Measurements from ENCODE around the gene ACAT2.
A peak's percentile ranks its signal among the peaks of the same experiment; 100 is the strongest.
"Not testable (repeated sequence)": the region's sequence is repeated elsewhere in the genome, so short reads cannot be mapped to it uniquely, and the experiment has no call there.

ACAT2 gene

DNA sequence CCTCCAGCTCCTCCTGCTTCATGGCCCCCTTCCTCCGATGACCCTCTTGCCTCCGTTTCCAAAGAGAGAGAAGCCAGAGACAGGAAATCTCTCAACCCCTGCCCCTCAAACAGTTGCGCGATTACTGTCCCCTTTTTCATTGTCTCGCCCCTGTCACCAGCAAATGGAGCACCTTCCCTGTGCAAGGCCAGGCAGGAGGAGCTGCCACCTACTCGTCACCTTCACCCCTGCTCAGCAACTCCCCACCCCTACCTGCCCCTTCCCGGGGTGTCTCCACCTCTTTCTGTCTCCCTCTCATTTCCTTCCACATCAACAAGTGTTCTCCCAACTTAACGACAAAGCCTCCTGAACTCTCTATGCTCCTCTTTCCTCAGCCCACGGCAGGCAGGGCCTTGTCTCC lies 51.9 kb downstream of the ACAT2 start:
- no peak for DNase-seq (ENCODE audit: low spot score)

DNA sequence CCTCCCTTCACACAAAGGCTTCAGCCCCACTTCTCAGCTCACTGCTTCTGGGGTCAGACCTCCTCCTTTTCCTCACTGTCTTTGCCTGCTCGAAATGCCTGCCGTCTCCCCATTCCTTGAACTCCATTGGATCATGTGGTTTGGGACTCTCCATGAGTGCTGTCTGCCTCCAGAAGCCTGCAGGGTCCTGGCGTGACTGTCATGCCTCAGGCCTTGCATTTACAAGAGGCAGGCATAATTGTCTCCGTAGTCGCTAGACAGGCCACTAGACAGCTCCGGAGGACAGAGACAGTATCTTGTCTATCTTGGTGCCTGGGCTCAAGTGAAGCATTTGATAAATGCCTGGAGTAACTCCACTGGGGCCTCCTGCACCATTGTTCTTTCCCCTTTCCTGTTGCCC lies 53.6 kb downstream of the ACAT2 start:
- DNase-seq (ENCODE audit: low spot score), result no peak

DNA sequence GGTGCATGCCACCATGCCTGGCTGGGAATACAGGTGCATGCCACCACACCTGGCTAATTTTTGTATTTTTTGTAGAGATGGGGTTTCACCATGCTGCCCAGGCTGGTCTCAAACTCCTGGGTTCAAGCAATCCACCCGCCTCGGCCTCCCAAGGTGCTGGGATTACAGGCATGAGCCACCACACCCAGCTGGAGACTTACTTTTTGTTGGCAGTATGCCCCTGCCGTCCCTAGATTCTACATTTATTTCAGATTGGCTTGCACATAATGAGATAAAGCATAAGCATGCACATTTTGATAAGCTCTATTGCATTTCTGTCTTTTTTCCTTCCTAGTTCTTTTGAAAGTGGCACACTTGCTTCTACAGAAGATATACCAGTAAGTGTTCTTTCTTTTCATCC lies 54.9 kb downstream of the ACAT2 start:
- DNase-seq (ENCODE audit: low spot score), result not testable (repeated sequence)

DNA sequence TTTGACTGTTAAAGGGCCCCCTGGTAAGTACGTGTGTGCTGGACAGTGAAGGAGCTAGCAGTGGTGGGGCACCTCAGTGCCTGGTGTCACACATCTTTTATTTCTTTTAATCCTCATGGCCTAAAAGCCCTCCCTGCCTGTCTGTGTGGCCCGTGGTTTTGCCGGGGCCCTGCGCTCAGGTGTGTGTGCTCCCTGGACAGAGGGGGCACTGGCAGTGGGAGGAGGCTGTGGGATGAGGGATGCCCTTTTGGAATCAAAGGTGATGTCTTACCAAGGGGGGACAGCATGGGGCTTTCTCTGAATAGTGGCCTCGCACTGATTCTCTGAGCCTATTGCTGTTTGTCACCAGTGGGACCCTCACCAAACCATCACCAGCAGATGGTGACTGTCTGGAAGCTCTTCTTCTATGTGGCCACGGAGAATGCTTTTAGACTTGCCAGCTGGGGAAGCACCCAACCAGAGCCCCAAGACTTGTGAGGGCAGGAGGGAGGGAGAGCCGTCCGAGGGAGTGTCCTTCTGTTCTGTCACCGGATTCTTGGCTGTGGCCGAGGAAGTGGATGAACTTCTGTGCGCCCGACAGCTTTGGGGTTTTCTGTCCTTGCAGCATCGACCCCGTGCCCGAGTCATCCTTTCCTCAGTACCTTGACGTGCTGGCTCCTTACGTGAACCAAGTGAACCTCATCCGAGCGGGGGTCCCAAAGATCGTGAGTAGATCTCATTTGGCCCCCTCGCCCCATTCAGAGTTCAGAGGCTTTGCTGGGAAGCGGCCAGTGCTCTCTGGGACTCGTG lies 56.3 kb downstream of the ACAT2 start:
- no peak for DNase-seq (ENCODE audit: low spot score)

DNA sequence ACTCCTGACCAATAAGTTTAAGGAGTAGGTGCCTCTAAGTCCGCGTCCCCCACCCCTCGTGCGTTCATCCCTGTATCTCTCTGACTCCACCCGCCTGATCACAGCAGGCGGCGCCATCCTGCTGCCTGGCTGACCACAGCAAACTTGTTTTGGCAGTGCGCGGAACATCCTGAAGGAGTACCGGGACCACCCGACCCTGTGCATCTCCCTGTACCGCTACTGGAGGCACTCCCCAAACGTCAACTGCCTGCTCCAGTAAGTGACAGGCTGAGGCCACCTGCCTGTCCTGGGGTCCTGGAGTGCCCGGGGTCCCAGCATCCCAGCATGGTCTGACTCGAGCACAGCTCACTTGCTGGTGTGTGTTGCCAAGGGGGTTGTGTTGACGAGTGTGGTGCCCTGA lies 57.3 kb downstream of the ACAT2 start:
- no peak for DNase-seq (ENCODE audit: low spot score)

DNA sequence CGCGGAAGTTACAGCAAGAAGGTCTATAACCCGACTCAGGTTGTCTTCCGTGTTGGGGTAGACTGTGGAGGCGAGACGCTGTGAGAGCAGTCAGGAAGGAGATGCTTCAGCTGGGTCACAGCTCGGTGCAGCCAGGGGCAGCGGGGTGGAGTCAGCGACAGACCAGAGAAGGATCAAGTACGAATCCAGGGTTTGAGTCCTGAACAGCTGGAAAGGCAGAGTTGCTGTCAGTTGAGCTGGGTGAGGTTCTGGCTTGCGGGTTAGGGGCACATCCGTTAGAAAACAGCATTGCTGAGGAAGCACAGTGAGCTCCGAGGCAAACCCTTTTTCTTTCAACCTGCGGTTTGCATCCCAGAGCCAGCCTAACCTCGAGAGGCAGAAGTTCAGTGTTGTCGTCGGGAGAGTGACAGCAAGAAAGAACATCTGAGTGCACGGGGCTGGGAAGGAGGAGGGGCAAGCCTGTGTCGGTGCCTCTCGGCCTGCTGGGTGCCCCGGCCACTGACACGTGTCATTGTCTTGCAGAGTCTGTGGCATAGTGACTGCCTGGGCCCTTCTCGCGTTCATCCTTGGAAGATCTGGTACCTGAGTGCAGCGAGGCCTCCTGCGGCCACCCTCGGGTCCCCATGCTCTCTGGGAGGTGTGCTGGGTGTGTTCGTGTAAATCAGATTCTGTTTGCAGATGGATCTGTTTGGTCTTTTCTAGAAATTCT lies 58.2 kb downstream of the ACAT2 start:
- peak; percentile 44 for DNase-seq (ENCODE audit: low spot score)

DNA sequence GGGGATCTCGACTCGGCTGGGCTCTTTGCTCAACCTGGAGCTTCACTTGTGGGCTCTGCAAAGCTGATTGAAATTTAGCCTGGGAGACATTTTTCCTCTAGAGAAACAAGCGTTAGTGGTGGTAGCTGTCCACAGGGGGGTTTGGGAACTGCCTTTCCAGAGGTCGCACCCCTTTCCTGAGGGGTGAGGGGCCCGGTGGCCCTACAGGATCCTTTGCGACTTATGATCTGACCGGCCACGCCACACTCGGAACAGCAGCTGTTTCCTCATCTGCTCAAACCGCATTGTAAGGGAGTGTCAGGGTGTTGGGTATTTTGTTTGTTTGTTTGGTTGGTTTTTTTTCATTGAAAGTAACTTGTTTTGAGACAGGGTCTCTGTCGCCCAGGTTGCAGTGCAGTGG lies 59.3 kb downstream of the ACAT2 start:
- no peak for DNase-seq (ENCODE audit: low spot score)

DNA sequence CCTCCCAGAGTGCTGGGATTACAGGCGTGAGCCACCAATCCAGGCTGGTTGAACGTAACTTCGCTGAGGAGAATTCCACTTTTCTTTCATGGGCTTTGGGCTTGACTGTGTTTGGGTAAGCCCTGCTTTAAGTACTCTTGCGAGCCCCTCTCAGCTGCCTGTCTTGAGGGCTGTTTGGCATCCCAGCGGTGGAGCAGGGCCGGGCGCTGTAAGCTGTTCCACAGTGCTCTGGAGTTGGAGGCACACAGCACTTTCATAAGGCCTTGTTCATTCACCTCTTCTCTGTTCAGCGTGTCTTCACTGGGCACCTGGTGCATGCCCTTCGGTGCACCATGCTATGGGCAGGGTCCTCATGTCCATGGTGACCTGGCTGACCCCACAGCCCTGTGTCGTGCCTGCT lies 59.9 kb downstream of the ACAT2 start:
- no peak for DNase-seq (ENCODE audit: low spot score)

DNA sequence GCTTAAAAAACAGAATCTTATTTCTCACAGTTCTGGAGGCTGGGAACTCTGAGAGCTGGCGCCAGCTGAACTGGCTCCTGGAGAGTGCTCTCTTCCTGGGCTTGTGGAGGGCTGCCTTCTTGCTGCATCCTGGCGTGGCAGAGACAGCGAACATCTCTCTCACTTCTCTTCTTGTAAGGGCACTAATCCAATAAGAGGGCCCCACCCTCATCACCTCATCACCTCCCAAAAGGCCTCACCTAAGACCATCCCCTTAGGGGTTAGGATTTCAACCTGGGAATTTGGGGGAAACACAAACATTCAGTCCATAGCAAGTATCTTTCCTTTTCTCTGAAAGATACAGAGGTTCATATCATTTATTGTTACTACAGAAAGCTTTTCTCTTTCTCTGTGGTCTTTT lies 62.1 kb downstream of the ACAT2 start:
- DNase-seq (ENCODE audit: low spot score), result no peak

DNA sequence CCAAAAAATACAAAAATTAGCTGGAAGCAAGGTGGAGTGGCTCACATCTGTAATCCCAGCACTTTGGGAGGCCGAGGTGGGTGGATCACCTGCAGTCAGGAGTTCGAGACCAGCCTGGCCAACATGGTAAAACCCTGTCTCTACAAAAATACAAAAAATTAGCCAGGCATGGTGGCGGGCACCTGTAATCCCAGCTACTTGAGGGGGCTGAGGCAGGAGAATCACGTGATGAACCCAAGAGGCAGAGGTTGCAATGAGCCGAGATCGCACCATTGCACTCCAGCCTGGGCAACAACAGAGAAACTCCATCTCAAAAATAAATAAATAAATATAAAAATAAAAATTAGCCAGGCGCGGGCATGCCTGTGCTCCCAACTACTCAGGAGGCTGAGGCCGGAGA lies 62.8 kb downstream of the ACAT2 start:
- DNase-seq (ENCODE audit: low spot score), result not testable (repeated sequence)

DNA sequence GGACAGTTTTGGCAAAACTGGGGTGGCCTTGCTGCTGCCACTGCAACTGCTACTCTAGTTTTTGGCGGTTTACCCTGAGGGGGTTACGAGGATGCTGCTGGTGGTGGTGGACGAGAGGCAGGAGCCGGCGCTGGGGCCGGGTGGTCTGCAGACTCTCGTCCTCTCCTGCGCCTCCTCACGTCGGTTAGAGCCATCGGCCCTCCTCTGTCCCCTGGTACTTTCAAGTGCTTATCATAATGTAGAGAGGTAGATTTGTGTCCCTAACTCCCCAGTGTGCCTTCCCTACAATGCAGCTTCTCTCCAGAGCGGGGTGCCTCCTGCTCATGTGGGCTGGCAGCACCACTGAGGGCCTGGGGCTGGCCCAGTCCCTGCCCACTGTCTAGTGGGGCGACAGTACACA lies 64.2 kb downstream of the ACAT2 start:
- DNase-seq (ENCODE audit: low spot score), result no peak

DNA sequence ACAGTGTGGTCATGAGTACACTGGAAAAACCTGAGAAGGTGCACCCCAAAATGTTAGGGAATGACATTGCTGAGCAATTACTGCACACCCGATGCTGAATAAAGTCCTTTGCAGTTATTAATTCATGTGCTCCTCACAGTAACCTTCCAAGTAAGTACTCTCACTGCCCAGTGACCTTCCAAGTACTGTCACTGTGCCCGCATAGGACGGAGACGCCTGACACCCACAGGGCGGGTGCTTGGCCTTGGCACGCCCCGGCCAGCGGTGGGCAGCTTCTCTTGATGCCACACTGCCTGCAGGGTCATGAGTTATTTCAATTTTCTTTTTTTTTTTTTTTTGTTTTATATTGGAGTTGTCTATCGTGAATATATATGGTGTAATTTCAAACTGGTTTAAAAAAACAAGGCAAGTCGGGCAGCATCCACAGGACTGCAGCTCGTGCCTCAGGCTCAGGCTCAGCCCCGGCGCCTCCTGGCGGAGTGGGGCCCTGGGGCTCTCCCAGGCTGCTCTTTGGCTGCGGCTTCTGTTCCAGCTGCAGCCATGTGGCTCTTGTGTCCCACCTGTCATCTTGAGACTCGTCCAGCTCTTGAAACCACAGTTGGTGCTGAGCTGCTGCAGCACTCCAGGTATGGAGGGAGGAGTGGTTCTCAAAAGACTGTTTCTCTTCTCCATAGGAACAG lies 65.3 kb downstream of the ACAT2 start:
- DNase-seq (ENCODE audit: low spot score), result no peak

DNA sequence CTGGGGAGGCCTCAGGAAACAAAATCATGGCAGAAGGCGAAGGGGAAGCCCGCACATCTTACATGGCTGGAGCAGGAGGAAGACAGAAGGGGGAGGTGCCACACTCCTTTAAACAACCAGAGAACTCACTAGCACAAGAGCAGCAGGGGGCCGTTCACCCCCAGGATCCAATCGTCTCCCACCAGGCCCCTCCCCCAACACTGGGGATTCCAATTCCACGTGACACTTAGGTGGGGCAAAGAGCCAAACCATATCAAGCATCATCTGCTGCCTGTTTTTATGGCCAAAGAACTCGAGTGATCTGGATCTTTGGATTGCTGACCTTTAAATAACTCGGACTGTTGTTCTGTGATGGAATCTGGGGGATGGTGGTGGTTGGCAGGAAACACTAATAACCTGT lies 66.2 kb downstream of the ACAT2 start:
- DNase-seq (ENCODE audit: low spot score), result no peak
